ENCODE data around the gene CIB1.

Gene CIB1

GRCh38 chr15:90270502-90271150, 36.9 kb upstream of the CIB1 start:
- H3K27ac ChIP-seq (ENCODE audit: low read depth, low read length) = no peak overlapping the region
- peaks cover 7% of the 10 kb centered on the region for H3K4me1 ChIP-seq (ENCODE audit: control insufficient read depth, low read depth, low read length)
- no peak overlapping the region for H2BK15ac ChIP-seq (replicated peaks; ENCODE audit: low read depth)
- no peaks in the 10 kb centered on the region for H3K27me3 ChIP-seq (ENCODE audit: insufficient read depth, low read length, poor library complexity)
- H3K4ac ChIP-seq (ENCODE audit: low read depth, low read length) = no peak overlapping the region
- no peak overlapping the region for H2AK5ac ChIP-seq (ENCODE audit: low read length)
- peaks cover 22% of the 10 kb centered on the region for H3K79me1 ChIP-seq (ENCODE audit: low read length)
- no CpG with 5 or more reads among the region's 10 CpGs for WGBS (ENCODE audit: extremely low coverage, insufficient coverage, low lambda C conversion rate)
- H3K36me3 ChIP-seq (ENCODE audit: control insufficient read depth, insufficient read depth, low read length) = peaks cover 14% of the 10 kb centered on the region
- H2BK120ac ChIP-seq (ENCODE audit: low read depth, low read length) = no peak overlapping the region
- peaks cover 54% of the 10 kb centered on the region for H3K79me2 ChIP-seq (ENCODE audit: control insufficient read depth, insufficient read depth, low read length)
- no peak overlapping the region for H2BK5ac ChIP-seq (ENCODE audit: low read length)
- no peak overlapping the region for H3K9ac ChIP-seq (ENCODE audit: low read length)
- H3K4me3 ChIP-seq (ENCODE audit: low read length) = no peak overlapping the region
- no peak overlapping the region for H3K56ac ChIP-seq (ENCODE audit: low read length)
- H3K23ac ChIP-seq (ENCODE audit: low read length) = no peak overlapping the region
- DNase-seq = no peak
- H4K8ac ChIP-seq (ENCODE audit: low read depth, low read length) = no peak overlapping the region
- H4K5ac ChIP-seq (ENCODE audit: low read length) = no peak overlapping the region
- no peak overlapping the region for H3K18ac ChIP-seq (ENCODE audit: low read length)
- H3K4me2 ChIP-seq (ENCODE audit: low read length) = no peak overlapping the region

- no CpG with 5 or more reads among the region's 1 CpG for WGBS (ENCODE audit: extremely low coverage, insufficient coverage, low lambda C conversion rate)
- H4K8ac ChIP-seq (ENCODE audit: low read depth, low read length) = no peak overlapping the region
- peak overlapping the region; percentile 34 for H3K9ac ChIP-seq (ENCODE audit: low read length)
- H3K56ac ChIP-seq (ENCODE audit: low read length) = peak overlapping the region; percentile 17
- H2BK5ac ChIP-seq (ENCODE audit: low read length) = no peak overlapping the region
- H3K23ac ChIP-seq (ENCODE audit: low read length) = no peak overlapping the region
- no peak overlapping the region for H2BK120ac ChIP-seq (ENCODE audit: low read depth, low read length)
- H3K4me2 ChIP-seq (ENCODE audit: low read length) = no peak overlapping the region
- peaks cover 24% of the 10 kb centered on the region for H3K79me1 ChIP-seq (ENCODE audit: low read length)
- H3K36me3 ChIP-seq (ENCODE audit: control insufficient read depth, insufficient read depth, low read length) = peaks cover 14% of the 10 kb centered on the region
- H3K79me2 ChIP-seq (ENCODE audit: control insufficient read depth, insufficient read depth, low read length) = peaks cover 54% of the 10 kb centered on the region
- H2AK5ac ChIP-seq (ENCODE audit: low read length) = no peak overlapping the region
- no peak overlapping the region for H3K4ac ChIP-seq (ENCODE audit: low read depth, low read length)
- H3K4me3 ChIP-seq (ENCODE audit: low read length) = no peak overlapping the region
- no peak overlapping the region for H2BK15ac ChIP-seq (replicated peaks; ENCODE audit: low read depth)
- DNase-seq = peak; percentile 40
- H3K4me1 ChIP-seq (ENCODE audit: control insufficient read depth, low read depth, low read length) = peaks cover 11% of the 10 kb centered on the region
- H3K18ac ChIP-seq (ENCODE audit: low read length) = no peak overlapping the region
- no peak overlapping the region for H3K27ac ChIP-seq (ENCODE audit: low read depth, low read length)
- H3K27me3 ChIP-seq (ENCODE audit: insufficient read depth, low read length, poor library complexity) = no peaks in the 10 kb centered on the region
- no peak overlapping the region for H4K5ac ChIP-seq (ENCODE audit: low read length)
Measured at GRCh38 chr15:90268415-90268814, 34.7 kb upstream of the CIB1 start.

GRCh38 chr15:90266485-90266884, 32.7 kb upstream of the CIB1 start:
- Histone ChIP-seq H3K27me3 (ENCODE audit: insufficient read depth, low read length, poor library complexity) (no peaks in the 10 kb centered on the region), H2BK120ac (ENCODE audit: low read depth, low read length) (no peak overlapping the region), H4K8ac (ENCODE audit: low read depth, low read length) (no peak overlapping the region), H3K4me1 (ENCODE audit: control insufficient read depth, low read depth, low read length) (peaks cover 11% of the 10 kb centered on the region), H3K4ac (ENCODE audit: low read depth, low read length) (no peak overlapping the region), H2BK15ac (replicated peaks; ENCODE audit: low read depth) (no peak overlapping the region), H3K23ac (ENCODE audit: low read length) (no peak overlapping the region), H3K27ac (ENCODE audit: low read depth, low read length) (no peak overlapping the region), H3K9ac (ENCODE audit: low read length) (peak overlapping the region; percentile 95), H3K4me3 (ENCODE audit: low read length) (peak overlapping the region; percentile 94), H4K5ac (ENCODE audit: low read length) (no peak overlapping the region), H3K79me2 (ENCODE audit: control insufficient read depth, insufficient read depth, low read length) (peaks cover 49% of the 10 kb centered on the region), H3K4me2 (ENCODE audit: low read length) (peak overlapping the region; percentile 80), H3K18ac (ENCODE audit: low read length) (no peak overlapping the region), H3K36me3 (ENCODE audit: control insufficient read depth, insufficient read depth, low read length) (peaks cover 8% of the 10 kb centered on the region), H3K79me1 (ENCODE audit: low read length) (peaks cover 20% of the 10 kb centered on the region), H2AK5ac (ENCODE audit: low read length) (no peak overlapping the region), H2BK5ac (ENCODE audit: low read length) (no peak overlapping the region), H3K56ac (ENCODE audit: low read length) (peak overlapping the region; percentile 97)
- DNase-seq = no peak
- no CpG with 5 or more reads among the region's 15 CpGs for WGBS (ENCODE audit: extremely low coverage, insufficient coverage, low lambda C conversion rate)

- no peaks in the 10 kb centered on the region for H3K27me3 ChIP-seq (ENCODE audit: insufficient read depth, low read length, poor library complexity)
- peak overlapping the region; percentile 65 for H3K4ac ChIP-seq (ENCODE audit: low read depth, low read length)
- peaks cover 18% of the 10 kb centered on the region for H3K79me1 ChIP-seq (ENCODE audit: low read length)
- no peak overlapping the region for H2BK120ac ChIP-seq (ENCODE audit: low read depth, low read length)
- H4K5ac ChIP-seq (ENCODE audit: low read length) = no peak overlapping the region
- H3K23ac ChIP-seq (ENCODE audit: low read length) = no peak overlapping the region
- H2BK15ac ChIP-seq (replicated peaks; ENCODE audit: low read depth) = no peak overlapping the region
- H2AK5ac ChIP-seq (ENCODE audit: low read length) = peak overlapping the region; percentile 48
- H3K9ac ChIP-seq (ENCODE audit: low read length) = peak overlapping the region; percentile 95
- H3K4me3 ChIP-seq (ENCODE audit: low read length) = peak overlapping the region; percentile 94
- H3K56ac ChIP-seq (ENCODE audit: low read length) = peak overlapping the region; percentile 97
- H3K4me1 ChIP-seq (ENCODE audit: control insufficient read depth, low read depth, low read length) = peaks cover 11% of the 10 kb centered on the region
- H3K79me2 ChIP-seq (ENCODE audit: control insufficient read depth, insufficient read depth, low read length) = peaks cover 45% of the 10 kb centered on the region
- H3K27ac ChIP-seq (ENCODE audit: low read depth, low read length) = peak overlapping the region; percentile 86
- H3K36me3 ChIP-seq (ENCODE audit: control insufficient read depth, insufficient read depth, low read length) = peaks cover 4% of the 10 kb centered on the region
- peak overlapping the region; percentile 71 for H2BK5ac ChIP-seq (ENCODE audit: low read length)
- peak overlapping the region; percentile 85 for H3K18ac ChIP-seq (ENCODE audit: low read length)
- no peak overlapping the region for H4K8ac ChIP-seq (ENCODE audit: low read depth, low read length)
- WGBS (ENCODE audit: extremely low coverage, insufficient coverage, low lambda C conversion rate) = no CpG with 5 or more reads among the region's 16 CpGs
- peak; percentile 82 for DNase-seq
- peak overlapping the region; percentile 72 for H3K4me2 ChIP-seq (ENCODE audit: low read length)
Measured at GRCh38 chr15:90266061-90266431, 32.3 kb upstream of the CIB1 start.

- WGBS (ENCODE audit: extremely low coverage, insufficient coverage, low lambda C conversion rate) = no CpG with 5 or more reads among the region's 59 CpGs
Measured at GRCh38 chr15:90265271-90266060, 31.7 kb upstream of the CIB1 start, which contains the start of gene NGRN. TSS of gene NGRN (plus strand) at chr15:90265672. CDS start at chr15:90265713, 41 bp downstream.

More at GRCh38 chr15:90265271-90266060, 31.7 kb upstream of the CIB1 start, which contains the start of gene NGRN:
- peak within 1 kb of the TSS; percentile 97 for H4K5ac ChIP-seq (ENCODE audit: low read length)
- peak within 1 kb of the TSS; percentile 94 for H3K4me2 ChIP-seq (ENCODE audit: low read length)
- H3K79me2 ChIP-seq (ENCODE audit: control insufficient read depth, insufficient read depth, low read length) = peaks cover 40% of the 10 kb centered on the region
- no peaks in the 10 kb centered on the region for H3K27me3 ChIP-seq (ENCODE audit: insufficient read depth, low read length, poor library complexity)
- peak within 1 kb of the TSS; percentile 94 for H3K4me3 ChIP-seq (ENCODE audit: low read length)
- peak within 1 kb of the TSS; percentile 91 for H3K27ac ChIP-seq (ENCODE audit: low read depth, low read length)
- peak within 1 kb of the TSS; percentile 65 for H3K4ac ChIP-seq (ENCODE audit: low read depth, low read length)
- no peak within 1 kb of the TSS for H2BK120ac ChIP-seq (ENCODE audit: low read depth, low read length)
- H3K4me1 ChIP-seq (ENCODE audit: control insufficient read depth, low read depth, low read length) = peaks cover 11% of the 10 kb centered on the region
- H3K18ac ChIP-seq (ENCODE audit: low read length) = peak within 1 kb of the TSS; percentile 85
- peak; percentile 97 for DNase-seq
- peak within 1 kb of the TSS; percentile 80 for H2BK5ac ChIP-seq (ENCODE audit: low read length)
- no peak within 1 kb of the TSS for H2BK15ac ChIP-seq (replicated peaks; ENCODE audit: low read depth)
- H4K8ac ChIP-seq (ENCODE audit: low read depth, low read length) = no peak within 1 kb of the TSS
- peak within 1 kb of the TSS; percentile 80 for H3K23ac ChIP-seq (ENCODE audit: low read length)
- peak within 1 kb of the TSS; percentile 95 for H3K9ac ChIP-seq (ENCODE audit: low read length)
- peak within 1 kb of the TSS; percentile 97 for H3K56ac ChIP-seq (ENCODE audit: low read length)
- H2AK5ac ChIP-seq (ENCODE audit: low read length) = peak within 1 kb of the TSS; percentile 98
- H3K79me1 ChIP-seq (ENCODE audit: low read length) = peaks cover 15% of the 10 kb centered on the region
- H3K36me3 ChIP-seq (ENCODE audit: control insufficient read depth, insufficient read depth, low read length) = peaks cover 3% of the 10 kb centered on the region

Data from mesendoderm (in vitro differentiated cells).